HepG2 (cell line): Measurements from ENCODE around the gene ZPR1. TPM values are rescaled to one million over a fixed set of nuclear protein-coding genes. Genes with fewer than 3 reads are reported as not detected.
A peak's percentile ranks its signal among the peaks of the same experiment; 100 is the strongest.

Experiments used
- AKAP8 ChIP-seq: sonication (generic); formaldehyde crosslinking; IDR thresholded peaks from 2 replicates; pipeline ENCODE4 v1.5.1; 2020; ENCODE audit warnings: mild to moderate bottlenecking, missing genetic modification reagents
- FOXA3 ChIP-seq: IDR thresholded peaks from 2 replicates; pipeline ENCODE4 v1.6.1; 2016; ENCODE audit warnings: missing genetic modification reagents, missing compliant biosample characterization
- GATAD2A ChIP-seq: IDR thresholded peaks from 2 replicates; pipeline ENCODE4 v1.6.1; 2016
- HMG20A ChIP-seq: IDR thresholded peaks from 2 replicates; pipeline ENCODE4 v1.6.1; 2016; ENCODE audit warnings: borderline replicate concordance
- NCOR1 ChIP-seq: fragments of 200-600 bp; sonication (generic); IDR thresholded peaks from 2 replicates; pipeline ENCODE4 v1.7.0; 2017; ENCODE audit warnings: antibody characterized with exemption, low read length, borderline replicate concordance
- POLR2A ChIP-seq, 2 experiments: IDR thresholded peaks; 2 replicates each; pipeline ENCODE4 v1.6.1; 2011; ENCODE audit warnings: low read depth in 2 of 2, low read length in 2 of 2, mild to moderate bottlenecking in 1 of 2, moderate library complexity in 1 of 2; ENCODE audit not compliant: insufficient read depth in 1 of 2
- PTBP1 ChIP-seq: fragments of 200-400 bp; formaldehyde crosslinking; IDR thresholded peaks from 2 replicates; pipeline ENCODE4 v1.6.1; 2018; ENCODE audit warnings: low read length, low read depth; ENCODE audit not compliant: poor library complexity, severe bottlenecking
- RCOR2 ChIP-seq: IDR thresholded peaks from 2 replicates; pipeline ENCODE4 v1.6.1; 2016; ENCODE audit warnings: missing biosample characterization, missing genetic modification reagents
- TRIM24 ChIP-seq: sonication (generic); formaldehyde crosslinking; IDR thresholded peaks from 2 replicates; pipeline ENCODE4 v1.8.0; 2022; ENCODE audit warnings: mild to moderate bottlenecking, missing genetic modification reagents
- ZBTB7B ChIP-seq: sonication (generic); formaldehyde crosslinking; IDR thresholded peaks from 2 replicates; pipeline ENCODE4 v1.4.0; 2020; ENCODE audit warnings: missing genetic modification reagents
- ZNF235 ChIP-seq: sonication (generic); formaldehyde crosslinking; IDR thresholded peaks from 2 replicates; pipeline ENCODE4 v1.8.1; 2023; ENCODE audit warnings: mild to moderate bottlenecking, missing genetic modification reagents, borderline replicate concordance
- ZNF263 ChIP-seq: sonication (generic); formaldehyde crosslinking; IDR thresholded peaks from 2 replicates; pipeline ENCODE4 v1.4.0; 2020; ENCODE audit warnings: missing genetic modification reagents
- ZNF350 ChIP-seq: sonication (generic); formaldehyde crosslinking; IDR thresholded peaks from 2 replicates; pipeline ENCODE4 v1.4.0; 2020; ENCODE audit warnings: mild to moderate bottlenecking, low read depth, missing genetic modification reagents, borderline replicate concordance
- polyA plus RNA-seq, 8 experiments: library from polyadenylated mRNA; depleted of rRNA in 3 of 8; stranded (reverse) in 7 of 8; unstranded in 1 of 8; fragments of >200 nt; fragmentation: Illumina TruSeq in 4 of 8; extraction: Trizol in 4 of 8; gene quantifications; 2 replicates each; pipeline versions ENCODE4 v1.2.1 to v1.2.3, GENCODE V29; 2011 to 2016; ENCODE audit warnings: low read depth in 4 of 8, missing spikeins in 1 of 8, mixed read lengths in 1 of 8; ENCODE audit not compliant: insufficient read depth in 1 of 8
- total RNA-seq, 5 experiments: library from RNA; depleted of rRNA; stranded (reverse); fragments of >200 nt; fragmentation: Illumina TruSeq; extraction: Trizol; gene quantifications; 2 replicates each; pipeline ENCODE4 v1.2.3, GENCODE V29; 2016; ENCODE audit warnings: low read depth in 1 of 5
- TF ChIP-seq, protein P1 (sequence below): sonication (generic); formaldehyde crosslinking; IDR thresholded peaks from 2 replicates; pipeline ENCODE4 v1.4.0; 2020; ENCODE audit warnings: missing genetic modification reagents
- TF ChIP-seq, protein P2 (sequence below): sonication (generic); formaldehyde crosslinking; IDR thresholded peaks from 2 replicates; pipeline ENCODE4 v1.9.0; 2022; ENCODE audit warnings: low read depth, missing genetic modification reagents
- TF ChIP-seq, protein P3 (sequence below): sonication (generic); formaldehyde crosslinking; IDR thresholded peaks from 2 replicates; pipeline ENCODE4 v1.4.0; 2020; ENCODE audit warnings: mild to moderate bottlenecking, low read depth, missing genetic modification reagents
- TF ChIP-seq, protein P4 (sequence below): sonication (generic); formaldehyde crosslinking; IDR thresholded peaks from 2 replicates; pipeline ENCODE4 v1.9.0; 2021; ENCODE audit warnings: missing genetic modification reagents, borderline replicate concordance
- TF ChIP-seq, protein P5 (sequence below): IDR thresholded peaks from 2 replicates; pipeline ENCODE4 v1.6.1; 2016; ENCODE audit warnings: mild to moderate bottlenecking, missing biosample characterization, missing genetic modification reagents
- TF ChIP-seq, protein P6 (sequence below): IDR thresholded peaks from 2 replicates; pipeline ENCODE4 v1.6.1; 2012; ENCODE audit warnings: inconsistent platforms

Gene ZPR1
- total and polyA plus RNA-seq, 2 of the 13 experiments (the other 11 are each of a cell fraction or from before 2014, with no cell fraction given) = 40.0 to 79.3 TPM

DNA sequence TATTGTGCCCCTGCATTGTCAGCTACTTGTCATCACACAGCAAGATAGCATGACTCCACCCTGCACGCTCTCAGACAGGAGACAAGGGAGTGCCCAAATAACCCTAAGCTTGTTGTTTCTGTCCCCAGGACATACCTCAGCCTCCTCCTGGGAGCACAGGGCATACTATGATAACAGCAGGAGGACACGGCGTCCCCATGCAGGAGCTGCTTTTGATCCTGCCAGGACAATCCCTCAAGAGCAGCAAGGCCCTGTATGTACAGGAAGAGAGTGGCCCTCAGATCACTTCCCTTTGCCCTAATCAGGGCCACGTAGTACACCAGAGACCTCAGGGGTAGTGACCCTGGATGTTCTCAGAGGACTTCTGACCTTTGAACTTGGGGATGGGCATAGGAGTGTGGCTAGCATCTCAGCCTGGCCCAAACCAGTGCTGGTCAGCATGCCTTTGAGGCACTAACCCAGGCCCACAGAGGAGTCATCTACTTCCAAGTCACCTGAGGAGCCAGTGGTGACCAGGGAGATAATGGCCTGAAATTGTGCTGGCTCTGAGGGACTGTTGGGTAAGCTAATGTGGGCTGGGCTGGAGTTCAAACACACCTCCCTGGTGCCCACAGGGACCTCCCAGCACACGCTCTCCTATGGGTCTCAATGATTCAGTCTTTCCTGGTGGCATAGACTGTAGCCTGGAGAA, 26.1 kb upstream of the ZPR1 start (continued):
- TF ChIP-seq TRIM24 (peak; percentile 63; the same call in 1 of the 2 replicates), ZNF350 (CRISPR knock-in tag) (0 out of 2 replicates have a peak, but pooled peaks have one; percentile 22), AKAP8 (CRISPR knock-in tag) (0 out of 2 replicates have a peak, but pooled peaks have one; percentile 47), ZNF263 (CRISPR knock-in tag) (peak; percentile 79; the same call in 1 of the 2 replicates), NCOR1 (peak; percentile 61; the same call in 1 of the 2 replicates), RCOR2 (CRISPR knock-in tag) (0 out of 2 replicates have a peak, but pooled peaks have one; percentile 55), PTBP1 (no peak), ZBTB7B (CRISPR knock-in tag) (0 out of 2 replicates have a peak, but pooled peaks have one; percentile 41), ZNF235 (CRISPR knock-in tag) (no peak), POLR2A (IDR thresholded peaks at IDR 0.05; ENCODE audit: insufficient read depth in 1 of 2, low read depth in 2 of 2, low read length in 2 of 2) (peak in 1 of 2 experiments; percentile 24; a peak in 1 of 4 replicates), GATAD2A (CRISPR knock-in tag) (peak; percentile 69), FOXA3 (CRISPR knock-in tag) (peak; percentile 56), HMG20A (CRISPR knock-in tag) (0 out of 2 replicates have a peak, but pooled peaks have one; percentile 13)
- TF ChIP-seq, protein P1, sequence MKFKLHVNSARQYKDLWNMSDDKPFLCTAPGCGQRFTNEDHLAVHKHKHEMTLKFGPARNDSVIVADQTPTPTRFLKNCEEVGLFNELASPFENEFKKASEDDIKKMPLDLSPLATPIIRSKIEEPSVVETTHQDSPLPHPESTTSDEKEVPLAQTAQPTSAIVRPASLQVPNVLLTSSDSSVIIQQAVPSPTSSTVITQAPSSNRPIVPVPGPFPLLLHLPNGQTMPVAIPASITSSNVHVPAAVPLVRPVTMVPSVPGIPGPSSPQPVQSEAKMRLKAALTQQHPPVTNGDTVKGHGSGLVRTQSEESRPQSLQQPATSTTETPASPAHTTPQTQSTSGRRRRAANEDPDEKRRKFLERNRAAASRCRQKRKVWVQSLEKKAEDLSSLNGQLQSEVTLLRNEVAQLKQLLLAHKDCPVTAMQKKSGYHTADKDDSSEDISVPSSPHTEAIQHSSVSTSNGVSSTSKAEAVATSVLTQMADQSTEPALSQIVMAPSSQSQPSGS (CRISPR knock-in tag) = no peak
- TF ChIP-seq, protein P2, sequence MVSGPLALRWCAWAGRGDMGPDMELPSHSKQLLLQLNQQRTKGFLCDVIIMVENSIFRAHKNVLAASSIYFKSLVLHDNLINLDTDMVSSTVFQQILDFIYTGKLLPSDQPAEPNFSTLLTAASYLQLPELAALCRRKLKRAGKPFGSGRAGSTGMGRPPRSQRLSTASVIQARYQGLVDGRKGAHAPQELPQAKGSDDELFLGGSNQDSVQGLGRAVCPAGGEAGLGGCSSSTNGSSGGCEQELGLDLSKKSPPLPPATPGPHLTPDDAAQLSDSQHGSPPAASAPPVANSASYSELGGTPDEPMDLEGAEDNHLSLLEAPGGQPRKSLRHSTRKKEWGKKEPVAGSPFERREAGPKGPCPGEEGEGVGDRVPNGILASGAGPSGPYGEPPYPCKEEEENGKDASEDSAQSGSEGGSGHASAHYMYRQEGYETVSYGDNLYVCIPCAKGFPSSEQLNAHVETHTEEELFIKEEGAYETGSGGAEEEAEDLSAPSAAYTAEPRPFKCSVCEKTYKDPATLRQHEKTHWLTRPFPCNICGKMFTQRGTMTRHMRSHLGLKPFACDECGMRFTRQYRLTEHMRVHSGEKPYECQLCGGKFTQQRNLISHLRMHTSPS (CRISPR knock-in tag) = peak; percentile 83; the same call in 1 of the 2 replicates
- TF ChIP-seq, protein P3, sequence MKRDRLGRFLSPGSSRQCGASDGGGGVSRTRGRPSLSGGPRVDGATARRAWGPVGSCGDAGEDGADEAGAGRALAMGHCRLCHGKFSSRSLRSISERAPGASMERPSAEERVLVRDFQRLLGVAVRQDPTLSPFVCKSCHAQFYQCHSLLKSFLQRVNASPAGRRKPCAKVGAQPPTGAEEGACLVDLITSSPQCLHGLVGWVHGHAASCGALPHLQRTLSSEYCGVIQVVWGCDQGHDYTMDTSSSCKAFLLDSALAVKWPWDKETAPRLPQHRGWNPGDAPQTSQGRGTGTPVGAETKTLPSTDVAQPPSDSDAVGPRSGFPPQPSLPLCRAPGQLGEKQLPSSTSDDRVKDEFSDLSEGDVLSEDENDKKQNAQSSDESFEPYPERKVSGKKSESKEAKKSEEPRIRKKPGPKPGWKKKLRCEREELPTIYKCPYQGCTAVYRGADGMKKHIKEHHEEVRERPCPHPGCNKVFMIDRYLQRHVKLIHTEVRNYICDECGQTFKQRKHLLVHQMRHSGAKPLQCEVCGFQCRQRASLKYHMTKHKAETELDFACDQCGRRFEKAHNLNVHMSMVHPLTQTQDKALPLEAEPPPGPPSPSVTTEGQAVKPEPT (CRISPR knock-in tag) = no peak
- TF ChIP-seq, protein P4, sequence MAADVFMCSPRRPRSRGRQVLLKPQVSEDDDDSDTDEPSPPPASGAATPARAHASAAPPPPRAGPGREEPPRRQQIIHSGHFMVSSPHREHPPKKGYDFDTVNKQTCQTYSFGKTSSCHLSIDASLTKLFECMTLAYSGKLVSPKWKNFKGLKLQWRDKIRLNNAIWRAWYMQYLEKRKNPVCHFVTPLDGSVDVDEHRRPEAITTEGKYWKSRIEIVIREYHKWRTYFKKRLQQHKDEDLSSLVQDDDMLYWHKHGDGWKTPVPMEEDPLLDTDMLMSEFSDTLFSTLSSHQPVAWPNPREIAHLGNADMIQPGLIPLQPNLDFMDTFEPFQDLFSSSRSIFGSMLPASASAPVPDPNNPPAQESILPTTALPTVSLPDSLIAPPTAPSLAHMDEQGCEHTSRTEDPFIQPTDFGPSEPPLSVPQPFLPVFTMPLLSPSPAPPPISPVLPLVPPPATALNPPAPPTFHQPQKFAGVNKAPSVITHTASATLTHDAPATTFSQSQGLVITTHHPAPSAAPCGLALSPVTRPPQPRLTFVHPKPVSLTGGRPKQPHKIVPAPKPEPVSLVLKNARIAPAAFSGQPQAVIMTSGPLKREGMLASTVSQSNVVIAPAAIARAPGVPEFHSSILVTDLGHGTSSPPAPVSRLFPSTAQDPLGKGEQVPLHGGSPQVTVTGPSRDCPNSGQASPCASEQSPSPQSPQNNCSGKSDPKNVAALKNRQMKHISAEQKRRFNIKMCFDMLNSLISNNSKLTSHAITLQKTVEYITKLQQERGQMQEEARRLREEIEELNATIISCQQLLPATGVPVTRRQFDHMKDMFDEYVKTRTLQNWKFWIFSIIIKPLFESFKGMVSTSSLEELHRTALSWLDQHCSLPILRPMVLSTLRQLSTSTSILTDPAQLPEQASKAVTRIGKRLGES (CRISPR knock-in tag) = no peak
- TF ChIP-seq, protein P5, sequence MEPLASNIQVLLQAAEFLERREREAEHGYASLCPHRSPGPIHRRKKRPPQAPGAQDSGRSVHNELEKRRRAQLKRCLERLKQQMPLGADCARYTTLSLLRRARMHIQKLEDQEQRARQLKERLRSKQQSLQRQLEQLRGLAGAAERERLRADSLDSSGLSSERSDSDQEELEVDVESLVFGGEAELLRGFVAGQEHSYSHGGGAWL (CRISPR knock-in tag) = no peak
- TF ChIP-seq, protein P6, sequence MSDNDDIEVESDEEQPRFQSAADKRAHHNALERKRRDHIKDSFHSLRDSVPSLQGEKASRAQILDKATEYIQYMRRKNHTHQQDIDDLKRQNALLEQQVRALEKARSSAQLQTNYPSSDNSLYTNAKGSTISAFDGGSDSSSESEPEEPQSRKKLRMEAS = 0 out of 2 replicates have a peak, but pooled peaks have one; percentile 20
